HCT116 (cell line): ENCODE measurements around the gene PNPLA2. TPM values are rescaled to one million over a fixed set of nuclear protein-coding genes. Genes with fewer than 3 reads are reported as not detected.

Source experiments
- ATAC-seq: fragments of 200-7000 bp; cut with Tn5 transposase; 2 replicates; pipeline ENCODE4 v1.9.1; 2020; ENCODE audit warnings: mild to moderate bottlenecking, moderate library complexity
- BruUV-seq: library from RNA; stranded (reverse); fragments of 400-500 nt; replicated peaks from 2 replicates; lab custom pipeline; 2021; lab: Mats Ljungman, UMichigan
- CTCF ChIA-PET: fragments of 300-600 bp; sonication (Branson Sonifier 250); formaldehyde crosslinking; loops from one replicate; lab custom pipeline; 2021; ENCODE audit warnings: antibody characterized with exemption; lab: Charles Lee
- POLR2A ChIA-PET: fragments of 300-600, 350-600 bp; sonication (Branson Sonifier 250); formaldehyde crosslinking; loops from one replicate; lab custom pipeline; 2021; ENCODE audit warnings: antibody characterized with exemption; lab: Charles Lee
- RAD21 ChIA-PET, 2 experiments: fragments of 300-600 bp; sonication (Branson Sonifier 250); formaldehyde crosslinking; loops; one replicate each; lab custom pipeline; 2023; ENCODE audit warnings: low total read pairs in 2 of 2; ENCODE audit not compliant: uncharacterized antibody in 2 of 2, unreplicated experiment in 2 of 2, low non-redundant PET in 1 of 2; lab: Charles Lee
- DNase-seq: peaks from one replicate; pipeline ENCODE4 v3.0.0-alpha.2; 2010; ENCODE audit warnings: low read depth, low spot score
- H2AFZ ChIP-seq: fragments of 200-600 bp; shearing (Covaris generic), sonication (generic); 2 replicates; pipeline ENCODE4 v1.6.1; 2017; ENCODE audit warnings: low read depth, mixed run types, mixed read lengths, antibody characterized with exemption, low read length; ENCODE audit not compliant: poor library complexity, severe bottlenecking
- H3K27ac ChIP-seq: 2 replicates; pipeline ENCODE4 v1.5.1; 2012; ENCODE audit warnings: low read depth, low read length
- H3K27me3 ChIP-seq: fragments of 200-600 bp; sonication (generic); 2 replicates; pipeline ENCODE4 v1.6.1; 2016; ENCODE audit warnings: mixed run types, low read length, mixed read lengths; ENCODE audit not compliant: insufficient read depth
- H3K36me3 ChIP-seq, 2 experiments: fragments of 200-500 bp in 1 of 2; fragments of 200-600 bp in 1 of 2; sonication (Bioruptor generic) in 1 of 2; sonication (generic) in 1 of 2; 2 replicates each; pipeline versions ENCODE4 v1.5.1 to v1.6.1; 2014 to 2016; ENCODE audit warnings: low read length in 2 of 2, inconsistent platforms in 1 of 2, mixed read lengths in 1 of 2, mixed run types in 1 of 2; ENCODE audit not compliant: insufficient read depth in 2 of 2, control insufficient read depth in 1 of 2
- H3K4me1 ChIP-seq, 2 experiments: fragments of 200-600 bp in 1 of 2; sonication (generic) in 1 of 2; 2 replicates each; pipeline versions ENCODE4 v1.5.1 to v1.6.1; 2012 to 2017; ENCODE audit warnings: low read length in 2 of 2, inconsistent platforms in 1 of 2, mild to moderate bottlenecking in 1 of 2, mixed read lengths in 1 of 2, mixed run types in 1 of 2, moderate library complexity in 1 of 2; ENCODE audit not compliant: insufficient read depth in 2 of 2, control insufficient read depth in 1 of 2
- H3K4me2 ChIP-seq: fragments of 200-600 bp; sonication (generic); 2 replicates; pipeline ENCODE4 v1.6.1; 2017; ENCODE audit warnings: mixed run types, low read length, mixed read lengths
- H3K4me3 ChIP-seq, 2 experiments: fragments of 200-600 bp in 1 of 2; sonication (generic) in 1 of 2; replicated peaks in 1 of 2; 2 replicates each; pipeline ENCODE4 v1.5.1; 2011 to 2016; ENCODE audit warnings: low read length in 2 of 2, control low read depth in 1 of 2, low read depth in 1 of 2, mild to moderate bottlenecking in 1 of 2, mixed read lengths in 1 of 2, mixed run types in 1 of 2
- H3K79me2 ChIP-seq: fragments of 200-600 bp; sonication (generic); 2 replicates; pipeline ENCODE4 v1.6.1; 2017; ENCODE audit warnings: mild to moderate bottlenecking, mixed run types, low read length, moderate library complexity, mixed read lengths; ENCODE audit not compliant: insufficient read depth
- H3K9ac ChIP-seq: fragments of 200-600 bp; sonication (generic); 2 replicates; pipeline ENCODE4 v1.6.1; 2016; ENCODE audit warnings: low read length, mixed read lengths
- H3K9me2 ChIP-seq: fragments of 200-600 bp; sonication (generic), shearing (Covaris generic); 2 replicates; pipeline ENCODE4 v1.6.1; 2017; ENCODE audit warnings: mixed run types, mild to moderate bottlenecking, moderate library complexity; ENCODE audit not compliant: insufficient read depth
- H3K9me3 ChIP-seq, 2 experiments: fragments of 200-500 bp in 1 of 2; fragments of 200-600 bp in 1 of 2; sonication (Bioruptor generic) in 1 of 2; sonication (generic) in 1 of 2; 2 replicates each; pipeline ENCODE4 v1.6.1; 2014 to 2017; ENCODE audit warnings: low read length in 2 of 2, mixed read lengths in 2 of 2, inconsistent platforms in 1 of 2, low read depth in 1 of 2, mild to moderate bottlenecking in 1 of 2, mixed run types in 1 of 2, moderate library complexity in 1 of 2; ENCODE audit not compliant: control insufficient read depth in 1 of 2, insufficient read depth in 1 of 2
- H4K20me1 ChIP-seq: fragments of 200-600 bp; sonication (generic), shearing (Covaris generic); 2 replicates; pipeline ENCODE4 v1.6.1; 2017; ENCODE audit warnings: mixed run types, mild to moderate bottlenecking, moderate library complexity; ENCODE audit not compliant: insufficient read depth
- CTCF ChIP-seq, 3 experiments: fragments of 200-600 bp in 1 of 3; sonication (generic) in 1 of 3; IDR thresholded peaks in 2 of 3; conservative IDR thresholded peaks in 1 of 3; 2 replicates each; pipeline ENCODE4 v1.5.1; 2012 to 2017; ENCODE audit warnings: low read depth in 2 of 3, low read length in 2 of 3, antibody characterized with exemption in 1 of 3, borderline replicate concordance in 1 of 3, control low read depth in 1 of 3, mild to moderate bottlenecking in 1 of 3, mixed read lengths in 1 of 3, mixed run types in 1 of 3, moderate library complexity in 1 of 3; ENCODE audit not compliant: insufficient read depth in 1 of 3
- EGR1 ChIP-seq: IDR thresholded peaks from 2 replicates; pipeline ENCODE4 v1.6.1; 2012; ENCODE audit warnings: low read depth
- POLR2A ChIP-seq: IDR thresholded peaks from 2 replicates; pipeline ENCODE4 v1.7.0; 2011; ENCODE audit warnings: borderline replicate concordance; ENCODE audit not compliant: insufficient read depth, insufficient read length; ENCODE audit errors: extremely low read depth
- POLR2AphosphoS5 ChIP-seq: IDR thresholded peaks from 2 replicates; pipeline ENCODE4 v1.6.1; 2011; ENCODE audit warnings: mild to moderate bottlenecking, low read depth, low read length, moderate library complexity
- ZBTB33 ChIP-seq: IDR thresholded peaks from 2 replicates; pipeline ENCODE4 v1.6.1; 2011; ENCODE audit warnings: mild to moderate bottlenecking, low read length, moderate library complexity; ENCODE audit not compliant: insufficient replicate concordance; ENCODE audit errors: extremely low read depth
- ZFX ChIP-seq: fragments of 450-650 bp; IDR thresholded peaks from 2 replicates; pipeline ENCODE4 v1.6.1; 2017
- intact Hi-C: fragments of 100-400 bp; cut with micrococcal nuclease; formaldehyde crosslinking; loops from 2 replicates; pipeline ENCODE4 v1.10.0; 2022
- total RNA-seq: library from RNA; stranded (reverse); gene quantifications from one replicate; pipeline ENCODE4 v1.2.1, GENCODE V29; 2021; ENCODE audit not compliant: unreplicated experiment

The PNPLA2 gene
- total RNA-seq, 1 experiment from 2014 or later: 124 TPM

- no peak for DNase-seq
- peak; percentile 55 for ATAC-seq
- Histone ChIP-seq H3K9me3 (no peaks in the 10 kb centered on the region), H3K27me3 (no peaks in the 10 kb centered on the region), H3K4me1 (peaks cover 26 to 59% of the 10 kb centered on the region in 2 experiments), H3K27ac (peak within 1 kb of the TSS; percentile 96), H3K36me3 (peaks cover 0 to 16% of the 10 kb centered on the region in 2 experiments; a peak in 1 of 4 replicates), H3K79me2 (peaks cover 49% of the 10 kb centered on the region), H3K9ac (peak within 1 kb of the TSS; percentile 95), H3K9me2 (no peaks in the 10 kb centered on the region), H4K20me1 (peaks cover 6% of the 10 kb centered on the region; the same call in 1 of the 2 replicates), H3K4me2 (peak within 1 kb of the TSS; percentile 99), H2AFZ (no peak within 1 kb of the TSS), H3K4me3 (peak within 1 kb of the TSS; percentile 82 to 90)
- ChIA-PET RAD21 (no interaction called here), POLR2A (interaction anchor here (1.0 to 1.2 kb wide), 2 partner anchors 10 to 13 kb away, joined by 3 to 9 read pairs; partner anchors contain the start of gene PNPLA2), CTCF (no interaction called here)
- intact Hi-C loops: no loop called here
- TF ChIP-seq EGR1: no peak
- no peak for TF ChIP-seq ZBTB33
- TF ChIP-seq POLR2A: peak; percentile 43
- peak; percentile 66 for TF ChIP-seq ZFX
- no peak for TF ChIP-seq CTCF (IDR thresholded peaks at IDR 0.05 in 2 of 3, conservative IDR thresholded peaks at IDR 0.05 in 1 of 3; ENCODE audit: borderline replicate concordance in 1 of 3, insufficient read depth in 1 of 3, low read depth in 2 of 3, low read length in 2 of 3)
- TF ChIP-seq POLR2AphosphoS5: peak; percentile 63; the same call in 1 of the 2 replicates
- BruUV-seq: no TSS peak
Measured at GRCh38 chr11:832529-833113, 13.9 kb downstream of the PNPLA2 start, which contains the start of gene CD151. Gene CD151, plus strand, starts transcription at chr11:832952. Its CDS starts 3,118 bp downstream, at chr11:836070.
